SK-MEL-5 (cell line): ENCODE data around the gene OAF. TPM values are rescaled to one million over a fixed set of nuclear protein-coding genes. Genes with fewer than 3 reads are reported as not detected.
A peak's percentile ranks its signal among the peaks of the same experiment; 100 is the strongest.

ENCODE experiments used
- DNase-seq: peaks from one replicate; pipeline ENCODE4 v3.0.0-alpha.2; 2016; ENCODE audit warnings: low read depth, low spot score
- in situ Hi-C: cut with HindIII; loops from 2 replicates; pipeline ENCODE4 v1.10.0; 2016; ENCODE audit warnings: low sequenced_read_pairs, high pct_unique_total_duplicates, low pct_unique_long_range_greater_than_20kb
- total RNA-seq: library from RNA; depleted of rRNA; stranded (reverse); fragments of >200 nt; shearing (Covaris generic); gene quantifications from 2 replicates; pipeline ENCODE4 v1.2.3, GENCODE V29; 2014

Gene OAF
- total RNA-seq, 1 experiment from 2014 or later: 82.5 TPM

DNA sequence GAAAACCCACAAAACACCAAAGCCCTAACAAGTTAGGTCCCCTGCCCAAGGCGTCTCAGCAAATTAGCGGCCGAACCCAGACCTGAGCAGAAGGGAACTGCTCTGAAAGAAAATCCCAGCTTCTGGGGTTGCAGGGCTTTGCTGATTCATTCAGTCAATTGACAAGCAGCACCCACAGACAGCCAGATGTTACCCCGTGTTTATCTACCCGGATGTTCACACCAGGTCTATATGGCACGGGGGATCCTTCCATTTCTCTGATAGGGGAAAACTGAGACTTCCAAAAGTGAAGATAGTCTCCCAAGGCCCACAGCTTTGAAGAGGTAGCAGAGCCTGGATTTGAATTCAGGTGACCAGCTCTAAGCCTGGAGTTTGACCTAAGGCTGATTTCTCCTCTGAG lies 14.0 kb upstream of the OAF start:
- in situ Hi-C loops: no loop called here
- no peak for DNase-seq

DNA sequence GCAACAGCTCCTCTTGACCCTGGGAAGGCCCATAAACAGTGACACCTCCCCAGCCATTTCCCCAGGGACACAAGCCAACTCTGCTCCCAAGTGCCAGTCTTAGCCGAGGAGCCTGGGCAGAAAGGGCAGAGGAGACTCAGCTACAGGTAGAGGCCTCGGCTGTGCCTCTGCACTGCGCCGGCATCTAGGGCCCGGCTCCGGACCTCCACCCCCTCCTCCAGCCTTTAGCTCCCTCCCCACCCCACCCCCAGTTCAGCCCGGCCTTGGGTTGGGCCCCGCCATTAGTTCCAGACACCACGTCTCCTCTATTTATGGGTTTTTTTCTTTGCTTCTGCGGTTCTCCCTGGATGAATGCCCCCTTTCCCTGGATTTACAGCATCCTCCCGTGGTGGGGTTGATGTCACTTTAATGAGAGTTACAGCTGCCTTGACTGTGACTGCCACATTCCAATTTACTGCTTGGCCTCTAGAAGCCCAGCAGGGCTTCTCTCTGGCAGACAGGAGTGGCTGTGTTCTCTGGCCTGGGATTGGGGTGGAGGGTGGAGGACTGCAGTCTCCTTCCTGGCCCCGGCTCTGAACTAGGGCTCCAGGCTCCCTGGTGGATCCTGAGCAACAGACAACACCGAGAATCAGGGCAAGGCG lies 13.5 kb upstream of the OAF start:
- in situ Hi-C loops: no loop called here
- peak; percentile 11 for DNase-seq

GRCh38 chr11:120197977-120198376 lies 12.9 kb upstream of the OAF start:
- DNase-seq: no peak
- in situ Hi-C loops: no loop called here

GRCh38 chr11:120198403-120198786 lies 12.4 kb upstream of the OAF start:
- in situ Hi-C loops: no loop called here
- DNase-seq: no peak

DNA sequence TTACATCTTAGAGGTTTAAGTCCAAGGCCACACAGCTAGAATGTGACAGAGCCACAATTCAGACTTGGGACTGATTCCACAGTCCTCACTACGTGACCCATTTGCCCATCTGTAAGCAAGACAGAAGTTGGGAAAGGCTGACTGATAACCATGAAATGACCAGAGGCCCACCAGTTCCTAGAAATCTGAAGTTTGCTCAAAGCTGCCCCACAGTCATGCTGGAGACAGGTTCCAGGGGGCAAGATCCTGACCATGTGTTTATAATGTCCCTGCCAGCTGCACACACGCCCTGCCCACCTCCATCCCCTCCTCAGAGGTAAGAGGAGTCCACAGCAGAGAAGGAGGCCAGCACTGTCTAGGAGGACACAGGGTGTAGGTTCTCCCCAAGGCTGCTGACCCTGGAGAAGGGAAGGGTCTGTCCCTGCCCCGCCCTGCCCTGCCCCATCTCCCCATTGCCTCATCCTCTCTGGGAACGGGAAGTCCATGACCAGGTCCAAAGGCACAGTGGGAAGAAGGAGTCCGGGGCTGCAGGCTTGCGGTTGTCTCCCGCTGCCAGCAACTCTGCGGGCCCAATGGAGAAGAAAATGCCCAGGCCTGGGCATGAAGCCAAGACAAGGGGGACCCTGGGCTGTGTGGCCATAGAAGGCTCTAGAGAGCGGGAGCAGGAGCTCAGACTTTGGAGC lies 11.9 kb upstream of the OAF start:
- DNase-seq: no peak
- in situ Hi-C loops: no loop called here

DNA sequence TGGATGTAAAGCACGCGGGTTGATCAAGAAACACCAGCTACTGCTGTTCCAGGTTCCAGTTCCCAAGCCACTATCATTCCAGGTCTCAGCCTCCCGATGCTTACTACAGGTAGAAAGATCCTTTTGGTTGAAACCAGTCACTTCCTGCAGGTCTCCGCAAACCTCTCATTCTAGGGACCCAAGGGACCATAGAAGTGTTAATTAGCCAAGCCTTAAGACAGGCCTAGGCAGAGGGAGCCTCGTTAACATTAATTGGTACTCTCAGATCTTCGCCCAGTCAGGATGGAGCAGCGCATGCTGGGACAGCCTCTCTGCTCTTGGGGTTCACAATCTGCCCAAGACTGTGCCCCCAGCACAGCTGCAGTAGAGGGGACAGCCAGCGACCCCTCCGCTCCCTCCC lies 11.2 kb upstream of the OAF start:
- no peak for DNase-seq
- in situ Hi-C loops: no loop called here

DNA sequence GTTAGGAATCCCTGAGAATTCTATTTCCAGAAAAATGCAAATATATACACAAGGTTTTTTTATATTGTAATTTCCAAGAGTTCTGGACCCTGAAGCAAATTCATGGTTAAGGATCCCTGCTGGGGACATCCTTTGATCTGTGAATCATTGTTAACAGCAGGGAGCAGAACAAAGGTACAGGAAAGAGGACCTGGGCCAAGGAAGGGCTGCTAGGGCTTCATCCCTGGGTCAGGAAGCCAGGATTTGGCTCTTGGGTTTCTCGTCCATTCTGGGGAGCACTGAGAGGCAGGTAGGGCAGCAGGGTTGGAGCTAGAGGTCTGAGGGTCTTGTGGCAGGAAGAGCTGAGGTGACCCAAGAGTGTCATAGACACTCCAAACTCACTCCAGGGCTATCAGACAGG lies 10.2 kb upstream of the OAF start:
- in situ Hi-C loops: no loop called here
- DNase-seq: no peak

- in situ Hi-C loops: no loop called here
- DNase-seq: no peak
Observed at GRCh38 chr11:120201653-120202052, 9.2 kb upstream of the OAF start.

DNA sequence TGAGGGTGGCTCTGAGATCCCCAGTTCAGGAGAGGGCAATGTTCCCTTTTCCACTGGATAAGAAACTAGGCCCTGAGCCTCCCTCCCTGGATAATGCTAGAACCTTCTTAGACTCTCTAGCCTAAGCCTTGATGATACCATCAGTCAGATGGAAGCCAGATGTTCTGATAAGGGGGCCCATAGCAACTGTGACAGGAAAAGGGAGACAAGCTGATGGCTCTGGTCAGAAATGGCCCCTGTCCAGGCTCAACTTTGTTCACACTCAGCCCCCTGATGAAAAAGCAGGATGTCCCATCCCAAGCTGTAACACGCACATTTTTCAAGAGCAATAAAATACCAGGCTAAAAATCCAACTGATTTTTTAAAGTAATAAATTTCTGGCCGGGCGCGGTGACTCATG lies 7.2 kb upstream of the OAF start:
- in situ Hi-C loops: no loop called here
- DNase-seq: no peak

DNA sequence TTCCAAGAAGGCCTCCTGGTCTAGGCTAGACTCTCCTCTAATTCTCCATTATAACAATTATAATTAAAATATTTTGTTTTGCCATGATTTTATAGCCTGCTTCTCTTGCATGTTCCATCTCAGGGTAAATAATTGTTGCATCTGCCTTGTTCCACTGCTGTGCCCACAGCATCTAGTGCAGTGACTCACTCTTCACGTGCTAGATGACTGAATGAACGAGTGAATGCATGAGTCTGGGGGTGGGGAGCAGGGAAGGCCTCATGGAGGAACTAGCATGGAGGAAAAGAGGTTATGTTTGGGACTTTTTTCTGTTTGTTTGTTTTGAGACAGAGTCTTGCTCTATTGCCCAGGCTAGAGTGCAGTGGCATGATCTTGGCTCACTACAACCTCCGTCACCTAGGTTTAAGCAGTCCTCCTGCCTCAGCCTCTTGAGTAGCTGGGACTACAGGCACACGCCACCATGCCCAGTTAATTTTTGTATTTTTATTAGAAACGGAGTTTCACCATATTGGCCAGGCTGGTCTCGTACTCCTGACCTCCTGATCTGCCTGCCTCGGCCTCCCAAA lies 5.2 kb upstream of the OAF start:
- peak; percentile 16 for DNase-seq
- in situ Hi-C loops: no loop called here

GRCh38 chr11:120207512-120207911 lies 3.3 kb upstream of the OAF start:
- in situ Hi-C loops: no loop called here
- DNase-seq: no peak

DNA sequence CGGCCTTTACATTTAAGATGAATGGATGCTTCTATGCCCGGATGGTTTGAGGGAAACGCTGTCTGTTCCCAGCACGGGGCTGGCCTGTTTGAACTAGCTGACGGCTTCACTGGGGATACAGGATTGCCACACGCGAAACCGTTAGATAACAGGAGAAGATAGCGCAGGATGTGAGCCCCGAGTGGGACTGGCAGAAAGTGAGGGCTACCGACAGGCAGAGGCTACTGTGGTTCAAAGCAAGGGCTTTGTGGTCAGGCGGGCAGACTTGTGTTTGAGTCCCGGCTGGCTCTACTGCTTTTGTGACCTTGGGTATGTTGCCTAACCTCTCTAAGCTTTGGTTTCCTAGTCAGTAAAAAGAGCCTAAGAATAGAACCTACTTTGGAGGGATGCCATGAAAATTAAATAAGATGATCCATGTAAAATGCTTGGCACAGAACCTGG lies 2.8 kb upstream of the OAF start:
- in situ Hi-C loops: no loop called here
- DNase-seq: no peak

- in situ Hi-C loops: no loop called here
- DNase-seq: no peak
Observed at GRCh38 chr11:120208777-120209176, 2.1 kb upstream of the OAF start.

DNA sequence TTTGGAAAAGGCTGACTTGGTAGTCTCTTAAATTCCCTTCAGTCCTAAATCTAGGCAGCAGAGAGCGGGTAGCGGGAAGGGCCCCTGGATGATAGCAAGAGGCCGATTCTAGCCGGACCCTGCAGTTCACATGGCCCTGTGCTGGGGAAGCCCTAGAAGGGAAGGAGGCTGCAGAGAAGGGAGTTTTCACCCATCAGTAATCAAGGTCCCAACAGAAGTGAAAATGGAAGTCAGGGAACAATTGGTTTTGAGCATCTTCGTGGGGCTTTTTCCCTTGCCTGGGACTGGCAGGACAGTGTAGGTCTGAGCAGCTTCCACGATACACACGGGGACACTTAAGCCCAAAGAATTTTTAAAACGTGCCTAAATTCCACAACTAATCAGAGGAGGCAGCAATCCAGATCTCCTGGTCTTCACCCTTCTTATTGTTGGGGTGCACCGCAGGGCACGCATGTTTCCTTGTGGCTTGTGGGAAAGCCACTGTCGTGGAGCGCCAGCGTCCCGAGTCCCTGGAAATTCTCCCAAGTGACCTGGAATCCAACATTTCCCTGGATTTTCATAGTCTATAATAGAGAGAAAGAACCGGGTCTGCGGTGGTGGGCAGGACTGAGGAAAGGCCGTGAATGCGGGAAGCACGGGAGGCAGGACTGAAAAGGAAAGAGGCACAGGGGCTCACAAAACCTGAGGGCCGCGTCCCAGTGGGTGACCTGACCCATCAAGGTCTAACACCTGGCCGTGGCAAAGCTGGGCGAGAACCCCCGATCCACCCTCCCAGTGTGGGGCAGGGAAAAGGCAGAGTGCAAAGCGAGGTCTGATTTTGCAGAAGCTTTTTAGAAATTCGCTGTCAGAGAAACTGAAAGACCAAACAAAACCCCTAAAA lies 846 bp upstream of the OAF start:
- in situ Hi-C loops: no loop called here
- DNase-seq: no peak

- no peak for DNase-seq
- in situ Hi-C loops: no loop called here
Observed at GRCh38 chr11:120211522-120212258, 858 bp downstream of the OAF start.

GRCh38 chr11:120212259-120212878 lies 1.5 kb downstream of the OAF start:
- no peak for DNase-seq
- in situ Hi-C loops: no loop called here

- in situ Hi-C loops: no loop called here
- DNase-seq: no peak
Observed at GRCh38 chr11:120212926-120213325, 2.1 kb downstream of the OAF start.
